K562 (cell line): ENCODE results near the gene ERVV-1. TPM values are rescaled to one million over a fixed set of nuclear protein-coding genes. Genes with fewer than 3 reads are reported as not detected.

Experiments
- ETV6 ChIP-seq, 3 experiments: fragments of 150-350 bp in 1 of 3; sonication (generic) in 1 of 3; formaldehyde crosslinking in 1 of 3; IDR thresholded peaks; 2 replicates each; pipeline versions ENCODE4 v1.6.1 to v1.8.0; 2014 to 2022; ENCODE audit warnings: borderline replicate concordance in 2 of 3, low read depth in 2 of 3, antibody characterized with exemption in 1 of 3, low read length in 1 of 3, mild to moderate bottlenecking in 1 of 3, missing genetic modification reagents in 1 of 3
- HNRNPL ChIP-seq: fragments of 200-400 bp; formaldehyde crosslinking; IDR thresholded peaks from 2 replicates; pipeline ENCODE4 v1.6.1; 2017; ENCODE audit warnings: low read depth, mild to moderate bottlenecking, low read length
- MGA ChIP-seq: fragments of 450-650 bp; IDR thresholded peaks from 2 replicates; pipeline ENCODE4 v1.6.1; 2016; ENCODE audit warnings: mild to moderate bottlenecking, moderate library complexity
- MITF ChIP-seq: IDR thresholded peaks from 2 replicates; pipeline ENCODE4 v1.6.1; 2014; ENCODE audit warnings: antibody characterized with exemption
- TFE3 ChIP-seq: fragments of 450-650 bp; formaldehyde crosslinking; IDR thresholded peaks from 2 replicates; pipeline ENCODE4 v1.4.0; 2020; ENCODE audit warnings: mild to moderate bottlenecking, mixed read lengths
- ZNF280A ChIP-seq: fragments of 450-650 bp; IDR thresholded peaks from 2 replicates; pipeline ENCODE4 v1.6.1; 2018; ENCODE audit warnings: mild to moderate bottlenecking, low read depth; ENCODE audit not compliant: partially characterized antibody
- polyA plus RNA-seq, 8 experiments: library from polyadenylated mRNA; depleted of rRNA in 4 of 8; stranded (reverse) in 5 of 8; unstranded in 3 of 8; fragments of >200 nt; fragmentation: Nextera tagmentation in 2 of 8; fragmentation: Illumina TruSeq in 1 of 8; extraction: Ambion mirVana in 2 of 8; extraction: Trizol in 1 of 8; gene quantifications; 2 replicates each; pipeline versions ENCODE4 v1.2.1 to v1.2.3, GENCODE V29; 2011 to 2014; ENCODE audit warnings: inconsistent platforms in 1 of 8, missing spikeins in 1 of 8
- total RNA-seq, 7 experiments: library from RNA; depleted of rRNA in 6 of 7; stranded (reverse); fragments of >200 nt in 6 of 7; fragmentation: Illumina TruSeq in 2 of 7; extraction: Trizol in 2 of 7; gene quantifications; 2 replicates each; pipeline versions ENCODE4 v1.2.1 to v1.2.3, GENCODE V29; 2011 to 2021; ENCODE audit warnings: low replicate concordance in 1 of 7

ERVV-1 gene
- total and polyA plus RNA-seq, 9 of the 15 experiments (the other 6 are each of a cell fraction or from before 2014, with no cell fraction given), result 0.08 TPM; not detected in 8

GRCh38 chr19:53012006-53012405 is 1.7 kb upstream of the ERVV-1 start (continued):
- no peak for TF ChIP-seq MGA
- no peak for TF ChIP-seq HNRNPL
- no peak for TF ChIP-seq TFE3 (CRISPR knock-in tag)
- TF ChIP-seq ETV6 (IDR thresholded peaks at IDR 0.05; ENCODE audit: borderline replicate concordance in 1 of 2, low read depth in 2 of 2, low read length in 1 of 2), result no peak
- TF ChIP-seq ETV6 (CRISPR knock-in tag; IDR thresholded peaks at IDR 0.05; ENCODE audit: borderline replicate concordance), result no peak
- TF ChIP-seq ZNF280A, result no peak
- no peak for TF ChIP-seq MITF
